T47D (cell line): ENCODE measurements around the gene DHRS3.

ENCODE experiments used
- DNase-seq, 2 experiments: peaks; one replicate each; pipeline versions ENCODE4 v3.0.0 to v3.0.0-alpha.2; 2011 to 2012; ENCODE audit warnings: low read depth in 1 of 2, low spot score in 1 of 2
- JUND ChIP-seq: IDR thresholded peaks from 2 replicates; pipeline ENCODE4 v1.6.1; 2012; ENCODE audit warnings: low read depth
- in situ Hi-C: cut with HindIII; loops from 2 replicates; pipeline ENCODE4 v1.10.0; 2016; ENCODE audit warnings: low sequenced_read_pairs, low pct_unique_long_range_greater_than_20kb

DHRS3 gene

GRCh38 chr1:12519693-12520364, 98.2 kb downstream of the DHRS3 start:
- TF ChIP-seq JUND, result no peak
- no peak for DNase-seq
- in situ Hi-C loops, result no loop called here

- TF ChIP-seq JUND, result no peak
- in situ Hi-C loops, result no loop called here
- no peak for DNase-seq
Measured at GRCh38 chr1:12518931-12519692, 98.9 kb downstream of the DHRS3 start.
